Esophagus muscularis mucosa (tissue), 4 donors: ENCODE measurements around the gene IL17C. TPM values are rescaled to one million over a fixed set of nuclear protein-coding genes. Genes with fewer than 3 reads are reported as not detected.

Experiments
- DNase-seq: peaks from one replicate; pipeline ENCODE4 v3.0.0-alpha.2; 2017; ENCODE audit errors: extremely low spot score
- H3K27ac ChIP-seq, 4 donors: fragments of 200-600 bp; sonication (generic); replicated peaks in 1 of 4; 1 replicate in 3 of 4; 2 replicates in 1 of 4; pipeline ENCODE4 v1.5.1; 2016 to 2019; ENCODE audit warnings: mild to moderate bottlenecking in 1 of 4
- H3K27me3 ChIP-seq, 4 donors: fragments of 200-600 bp; sonication (generic); one replicate each; pipeline versions ENCODE4 v1.5.1 to v1.6.0; 2016 to 2019
- H3K36me3 ChIP-seq, 4 donors: fragments of 200-600 bp; sonication (generic); one replicate each; pipeline ENCODE4 v1.5.1; 2016 to 2019
- H3K4me1 ChIP-seq, 4 donors: fragments of 200-600 bp; sonication (generic); one replicate each; pipeline ENCODE4 v1.5.1; 2016 to 2019
- H3K4me3 ChIP-seq, 4 donors: fragments of 200-600 bp; sonication (generic); 1 replicate in 2 of 4; 2 replicates in 2 of 4; pipeline ENCODE4 v1.5.1; 2016 to 2019; ENCODE audit warnings: mild to moderate bottlenecking in 4 of 4, moderate library complexity in 1 of 4
- H3K9me3 ChIP-seq, 4 donors: fragments of 200-600 bp; sonication (generic); 1 replicate in 3 of 4; 2 replicates in 1 of 4; pipeline ENCODE4 v1.5.1; 2016 to 2019
- CTCF ChIP-seq, 3 experiments: fragments of 200-600 bp in 2 of 3; fragments of 450-650 bp in 1 of 3; sonication (generic) in 2 of 3; IDR thresholded peaks; one replicate each; pipeline ENCODE4 v1.5.1; 2017 to 2019; ENCODE audit warnings: antibody characterized with exemption in 3 of 3, mild to moderate bottlenecking in 2 of 3, moderate library complexity in 1 of 3
- EP300 ChIP-seq: sonication (generic); formaldehyde crosslinking; IDR thresholded peaks from one replicate; pipeline ENCODE4 v1.6.1; 2017; ENCODE audit warnings: antibody characterized with exemption
- POLR2A ChIP-seq: fragments of 450-650 bp; IDR thresholded peaks from one replicate; pipeline ENCODE4 v1.6.1; 2017; ENCODE audit warnings: antibody characterized with exemption, moderate library complexity, mild to moderate bottlenecking, low read depth
- POLR2AphosphoS5 ChIP-seq, 2 donors: sonication (generic); formaldehyde crosslinking; IDR thresholded peaks; one replicate each; pipeline ENCODE4 v1.6.1; 2017; ENCODE audit warnings: antibody characterized with exemption in 2 of 2
- WGBS: methylation state at CpG from one replicate; pipeline ENCODE4 v1.1.5; 2018; 5-methylcytosine and 5-hydroxymethylcytosine counted together
- intact Hi-C: fragments of 100-400 bp; cut with DNase I; formaldehyde crosslinking; loops from one replicate; pipeline ENCODE4 v1.15.1; 2023
- total RNA-seq, 4 donors: library from RNA; depleted of rRNA; stranded (reverse); fragments of >200 nt; gene quantifications; one replicate each; pipeline versions ENCODE4 v1.1.0 to v1.2.1, GENCODE V29; 2016

The IL17C gene
- total RNA-seq, 4 donors from 2014 or later, result not detected

GRCh38 chr16:88653101-88653500 lies 14.7 kb downstream of the IL17C start:
- DNase-seq, result no peak
- Histone ChIP-seq H3K27ac (no peak overlapping the region), H3K4me1 (peaks cover 15 to 30% (median 26%) of the 10 kb centered on the region in 4 donors), H3K4me3 (no peak overlapping the region), H3K9me3 (no peaks in the 10 kb centered on the region), H3K27me3 (peaks cover 0 to 28% (median 0%) of the 10 kb centered on the region in 4 donors), H3K36me3 (peaks cover 5 to 61% (median 48%) of the 10 kb centered on the region in 4 donors)
- 96% methylated on average over 6 of the region's 13 CpGs for WGBS
- TF ChIP-seq POLR2AphosphoS5 (IDR thresholded peaks at IDR 0.05) (no peak), EP300 (no peak), POLR2A (no peak), CTCF (IDR thresholded peaks at IDR 0.05) (no peak)
- intact Hi-C loops, result no loop called here

- H3K4me1 ChIP-seq, result peaks cover 15 to 30% (median 26%) of the 10 kb centered on the region in 4 donors
- no peak for DNase-seq
- WGBS, result 85% methylated on average over 32 of the region's 32 CpGs
- peaks cover 0 to 28% (median 0%) of the 10 kb centered on the region in 4 donors for H3K27me3 ChIP-seq
- peaks cover 5 to 63% (median 51%) of the 10 kb centered on the region in 4 donors for H3K36me3 ChIP-seq
- H3K27ac ChIP-seq, result no peak overlapping the region
- no peak overlapping the region for H3K4me3 ChIP-seq
- intact Hi-C loops, result no loop called here
- TF ChIP-seq POLR2A (no peak), CTCF (IDR thresholded peaks at IDR 0.05) (no peak), EP300 (no peak), POLR2AphosphoS5 (IDR thresholded peaks at IDR 0.05) (no peak)
- no peaks in the 10 kb centered on the region for H3K9me3 ChIP-seq
Measured at GRCh38 chr16:88653596-88654362, 15.4 kb downstream of the IL17C start.

GRCh38 chr16:88654363-88655052 lies 16.1 kb downstream of the IL17C start:
- Histone ChIP-seq H3K36me3 (peaks cover 5 to 68% (median 51%) of the 10 kb centered on the region in 4 donors), H3K27me3 (peaks cover 0 to 28% (median 0%) of the 10 kb centered on the region in 4 donors), H3K4me3 (no peak overlapping the region), H3K9me3 (no peaks in the 10 kb centered on the region), H3K27ac (no peak overlapping the region), H3K4me1 (peaks cover 15 to 26% (median 24%) of the 10 kb centered on the region in 4 donors)
- TF ChIP-seq EP300 (no peak), CTCF (IDR thresholded peaks at IDR 0.05) (no peak), POLR2AphosphoS5 (IDR thresholded peaks at IDR 0.05) (no peak), POLR2A (no peak)
- WGBS, result 86% methylated on average over 11 of the region's 28 CpGs
- intact Hi-C loops, result no loop called here
- DNase-seq, result no peak

GRCh38 chr16:88655053-88655732 lies 16.8 kb downstream of the IL17C start:
- no peak for TF ChIP-seq POLR2A
- TF ChIP-seq CTCF (IDR thresholded peaks at IDR 0.05), result no peak
- no peak for TF ChIP-seq POLR2AphosphoS5 (IDR thresholded peaks at IDR 0.05)
- TF ChIP-seq EP300, result no peak
- H3K4me3 ChIP-seq, result no peak overlapping the region
- H3K9me3 ChIP-seq, result no peaks in the 10 kb centered on the region
- no peak for DNase-seq
- peaks cover 9 to 20% (median 18%) of the 10 kb centered on the region in 4 donors for H3K4me1 ChIP-seq
- peaks cover 5 to 68% (median 51%) of the 10 kb centered on the region in 4 donors for H3K36me3 ChIP-seq
- intact Hi-C loops, result no loop called here
- H3K27ac ChIP-seq, result no peak overlapping the region
- H3K27me3 ChIP-seq, result peaks cover 0 to 28% (median 0%) of the 10 kb centered on the region in 4 donors
- 94% methylated on average over 40 of the region's 50 CpGs for WGBS
